Progenitor cell of endocrine pancreas (in vitro differentiated cells): ENCODE results near the gene REXO1. TPM values are rescaled to one million over a fixed set of nuclear protein-coding genes. Genes with fewer than 3 reads are reported as not detected.

Experiments
- DNase-seq: peaks from one replicate; pipeline ENCODE4 v3.0.0; 2021; ENCODE audit warnings: low spot score; ENCODE audit not compliant: unreplicated experiment
- H3K27ac Mint-ChIP-seq: 2 replicates; pipeline ENCODE4 v1.8.0; 2021; ENCODE audit warnings: mild to moderate bottlenecking, moderate library complexity, mixed read lengths
- H3K27me3 Mint-ChIP-seq: 2 replicates; pipeline ENCODE4 v1.8.0; 2021; ENCODE audit warnings: mixed read lengths
- H3K36me3 Mint-ChIP-seq: 2 replicates; pipeline ENCODE4 v1.8.0; 2022; ENCODE audit warnings: mixed read lengths; ENCODE audit not compliant: insufficient read depth
- H3K4me1 Mint-ChIP-seq: 2 replicates; pipeline ENCODE4 v1.8.0; 2021; ENCODE audit warnings: low read depth, mixed read lengths
- H3K4me3 Mint-ChIP-seq: 2 replicates; pipeline ENCODE4 v1.8.0; 2021; ENCODE audit warnings: low read depth, mild to moderate bottlenecking, moderate library complexity, mixed read lengths
- H3K9me3 Mint-ChIP-seq: 2 replicates; pipeline ENCODE4 v1.8.0; 2021; ENCODE audit warnings: low read depth, mixed read lengths
- CTCF ChIP-seq: fragments of 200-600 bp; sonication (generic); IDR thresholded peaks from one replicate; pipeline ENCODE4 v1.5.0; 2021; ENCODE audit warnings: antibody characterized with exemption, mild to moderate bottlenecking; ENCODE audit not compliant: unreplicated experiment
- total RNA-seq: library from RNA; stranded (reverse); gene quantifications from 2 replicates; pipeline ENCODE4 v1.2.1, GENCODE V29; 2021

The REXO1 gene
- total RNA-seq, 1 donor from 2014 or later, result 42.8 TPM

GRCh38 chr19:1863328-1863637, 15.0 kb upstream of the REXO1 start, which contains the start of gene KLF16:
KLF16 (minus strand) TSS chr19:1863579; CDS start chr19:1863497, 82 bp downstream.
- DNase-seq, result no peak
- Mint-ChIP-seq H3K4me1 (peaks cover 8% of the 10 kb centered on the region), H3K27ac (no peak within 1 kb of the TSS), H3K9me3 (no peaks in the 10 kb centered on the region), H3K4me3 (peak within 1 kb of the TSS; percentile 82), H3K36me3 (no peaks in the 10 kb centered on the region), H3K27me3 (peaks cover 21% of the 10 kb centered on the region)
- TF ChIP-seq CTCF, result no peak

- Mint-ChIP-seq H3K36me3 (no peaks in the 10 kb centered on the region), H3K4me1 (peaks cover 8% of the 10 kb centered on the region)
- DNase-seq, result no peak
These were observed 14.4 kb upstream of the REXO1 start for GRCh38 chr19:1862424-1863327.

GRCh38 chr19:1862068-1862423, 13.8 kb upstream of the REXO1 start:
- peak overlapping the region; percentile 82 for H3K4me3 Mint-ChIP-seq
- no peak for DNase-seq
- TF ChIP-seq CTCF, result no peak
- H3K4me1 Mint-ChIP-seq, result peaks cover 10% of the 10 kb centered on the region
- H3K9me3 Mint-ChIP-seq, result no peaks in the 10 kb centered on the region
- H3K27ac Mint-ChIP-seq, result peak overlapping the region; percentile 59
- peaks cover 21% of the 10 kb centered on the region for H3K27me3 Mint-ChIP-seq
- H3K36me3 Mint-ChIP-seq, result no peaks in the 10 kb centered on the region

More at GRCh38 chr19:1862424-1863327, 14.4 kb upstream of the REXO1 start:
- H3K4me3 Mint-ChIP-seq, result peak overlapping the region; percentile 82
- H3K9me3 Mint-ChIP-seq, result no peaks in the 10 kb centered on the region
- H3K27me3 Mint-ChIP-seq, result peaks cover 21% of the 10 kb centered on the region
- TF ChIP-seq CTCF, result no peak
- H3K27ac Mint-ChIP-seq, result peak overlapping the region; percentile 59

GRCh38 chr19:1861599-1862031, 13.3 kb upstream of the REXO1 start:
- Mint-ChIP-seq H3K4me3 (peak overlapping the region; percentile 82), H3K27ac (no peak overlapping the region), H3K36me3 (no peaks in the 10 kb centered on the region), H3K9me3 (no peaks in the 10 kb centered on the region), H3K27me3 (peaks cover 21% of the 10 kb centered on the region), H3K4me1 (peaks cover 10% of the 10 kb centered on the region)
- TF ChIP-seq CTCF, result no peak
- no peak for DNase-seq

GRCh38 chr19:1860821-1861598, 12.7 kb upstream of the REXO1 start:
- H3K27me3 Mint-ChIP-seq, result peaks cover 21% of the 10 kb centered on the region
- TF ChIP-seq CTCF, result no peak
- no peak overlapping the region for H3K27ac Mint-ChIP-seq
- peak overlapping the region; percentile 11 for H3K4me3 Mint-ChIP-seq
- DNase-seq, result no peak
- H3K36me3 Mint-ChIP-seq, result no peaks in the 10 kb centered on the region
- no peaks in the 10 kb centered on the region for H3K9me3 Mint-ChIP-seq
- peaks cover 10% of the 10 kb centered on the region for H3K4me1 Mint-ChIP-seq
